Activated T-cell treated with anti-CD3 and anti-CD28 coated beads, Interleukin-2, amount 50 U/mL, for 24 hours (primary cell): ENCODE data around the gene ADGRA1.
"Not testable (repeated sequence)": the region's sequence is repeated elsewhere in the genome, so short reads cannot be mapped to it uniquely, and the experiment has no call there.

Experiments
- DNase-seq: peaks from one replicate; pipeline ENCODE4 v3.0.0-alpha.2; 2020
- H3K27ac Mint-ChIP-seq: 2 replicates; pipeline ENCODE4 v1.8.0; 2020; ENCODE audit warnings: mild to moderate bottlenecking, mixed read lengths
- H3K27me3 Mint-ChIP-seq: 2 replicates; pipeline ENCODE4 v1.8.0; 2020; ENCODE audit warnings: mixed read lengths
- H3K36me3 Mint-ChIP-seq: 2 replicates; pipeline ENCODE4 v1.8.0; 2020; ENCODE audit warnings: low read depth, mixed read lengths
- H3K4me1 Mint-ChIP-seq: 2 replicates; pipeline ENCODE4 v1.8.0; 2020; ENCODE audit warnings: low read depth, mixed read lengths
- H3K4me3 Mint-ChIP-seq: 2 replicates; pipeline ENCODE4 v1.8.0; 2020; ENCODE audit warnings: mild to moderate bottlenecking, moderate library complexity, mixed read lengths
- H3K9me3 Mint-ChIP-seq: 2 replicates; pipeline ENCODE4 v1.8.0; 2020; ENCODE audit warnings: mixed read lengths

The ADGRA1 gene

DNA sequence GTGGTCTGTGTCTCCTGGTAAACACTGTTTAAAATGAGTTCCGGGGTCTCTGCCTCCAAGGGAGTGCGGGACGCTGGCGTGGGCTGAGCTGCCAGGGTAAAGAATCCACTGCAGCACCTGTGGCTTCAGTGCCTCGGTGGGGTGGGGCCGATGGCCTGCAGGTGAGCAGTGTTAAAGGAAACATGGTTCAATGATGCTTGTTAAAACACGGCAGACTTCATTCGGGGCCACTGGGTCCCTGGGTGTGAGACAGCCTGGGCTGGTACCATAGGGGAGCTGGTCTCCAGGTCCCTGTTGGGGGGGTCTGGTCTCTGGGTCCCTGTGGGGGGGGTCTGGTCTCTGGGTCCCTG, 47.4 kb downstream of the ADGRA1 start:
- Mint-ChIP-seq H3K9me3 (no peaks in the 10 kb centered on the region), H3K4me1 (no peaks in the 10 kb centered on the region), H3K4me3 (no peak overlapping the region), H3K27me3 (no peaks in the 10 kb centered on the region), H3K36me3 (no peaks in the 10 kb centered on the region), H3K27ac (no peak overlapping the region)
- no peak for DNase-seq

DNA sequence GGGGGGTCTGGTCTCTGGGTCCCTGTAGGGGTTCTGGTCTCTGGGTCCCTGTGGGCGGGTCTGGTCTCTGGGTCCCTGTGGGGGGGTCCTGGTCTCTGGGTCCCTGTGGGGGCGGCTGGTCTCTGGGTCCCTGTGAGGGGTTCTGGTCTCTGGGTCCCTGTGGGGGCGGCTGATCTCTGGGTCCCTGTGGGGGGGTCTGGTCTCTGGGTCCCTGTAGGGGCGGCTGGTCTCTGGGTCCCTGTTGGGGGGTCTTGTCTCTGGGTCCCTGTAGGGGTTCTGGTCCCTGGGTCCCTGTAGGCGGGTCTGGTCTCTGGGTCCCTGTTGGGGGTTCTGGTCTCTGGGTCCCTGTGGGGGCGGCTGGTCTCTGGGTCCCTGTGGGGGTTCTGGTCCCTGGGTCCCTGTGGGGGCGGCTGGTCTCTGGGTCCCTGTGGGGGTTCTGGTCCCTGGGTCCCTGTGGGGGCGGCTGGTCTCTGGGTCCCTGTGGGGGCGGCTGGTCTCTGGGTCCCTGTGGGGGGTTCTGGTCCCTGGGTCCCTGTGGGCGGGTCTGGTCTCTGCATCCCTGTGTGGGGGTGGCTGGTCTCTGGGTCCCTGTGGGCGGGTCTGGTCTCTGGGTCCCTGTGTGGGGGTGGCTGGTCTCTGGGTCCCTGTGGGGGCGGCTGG, 49.9 kb downstream of the ADGRA1 start:
- not testable (repeated sequence) for H3K36me3 Mint-ChIP-seq, DNase-seq, H3K27me3 Mint-ChIP-seq, H3K27ac Mint-ChIP-seq, H3K4me3 Mint-ChIP-seq, H3K4me1 Mint-ChIP-seq, H3K9me3 Mint-ChIP-seq

DNA sequence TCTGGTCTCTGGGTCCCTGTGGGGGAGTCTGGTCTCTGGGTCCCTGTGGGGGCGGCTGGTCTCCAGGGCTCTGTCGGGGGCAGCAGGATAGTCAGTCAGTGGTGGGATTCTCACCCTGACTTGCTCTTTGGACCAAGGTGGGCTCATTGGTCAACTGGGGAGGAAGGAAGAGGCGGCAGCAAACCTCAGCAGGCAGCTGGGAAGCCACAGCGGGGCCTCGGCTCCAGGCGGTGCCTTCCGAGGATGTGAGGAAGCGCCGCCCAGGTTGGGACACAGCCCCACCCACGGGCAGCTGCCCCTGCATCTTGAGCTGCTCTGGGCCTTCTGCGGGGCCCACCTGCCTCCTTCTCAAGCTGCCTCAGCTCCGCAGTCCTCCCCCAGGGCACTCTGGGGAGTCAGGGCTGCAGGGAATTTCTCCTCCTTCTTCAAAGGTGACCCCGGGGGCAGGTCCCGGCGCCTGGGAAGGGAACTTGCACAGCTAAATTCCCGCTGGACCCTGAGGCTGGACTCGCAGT, 51.9 kb downstream of the ADGRA1 start:
- H3K27me3 Mint-ChIP-seq: peaks cover 11% of the 10 kb centered on the region
- no peak overlapping the region for H3K4me3 Mint-ChIP-seq
- no peak overlapping the region for H3K27ac Mint-ChIP-seq
- DNase-seq: peak; percentile 19
- H3K4me1 Mint-ChIP-seq: peaks cover 7% of the 10 kb centered on the region
- H3K36me3 Mint-ChIP-seq: no peaks in the 10 kb centered on the region
- H3K9me3 Mint-ChIP-seq: no peaks in the 10 kb centered on the region

DNA sequence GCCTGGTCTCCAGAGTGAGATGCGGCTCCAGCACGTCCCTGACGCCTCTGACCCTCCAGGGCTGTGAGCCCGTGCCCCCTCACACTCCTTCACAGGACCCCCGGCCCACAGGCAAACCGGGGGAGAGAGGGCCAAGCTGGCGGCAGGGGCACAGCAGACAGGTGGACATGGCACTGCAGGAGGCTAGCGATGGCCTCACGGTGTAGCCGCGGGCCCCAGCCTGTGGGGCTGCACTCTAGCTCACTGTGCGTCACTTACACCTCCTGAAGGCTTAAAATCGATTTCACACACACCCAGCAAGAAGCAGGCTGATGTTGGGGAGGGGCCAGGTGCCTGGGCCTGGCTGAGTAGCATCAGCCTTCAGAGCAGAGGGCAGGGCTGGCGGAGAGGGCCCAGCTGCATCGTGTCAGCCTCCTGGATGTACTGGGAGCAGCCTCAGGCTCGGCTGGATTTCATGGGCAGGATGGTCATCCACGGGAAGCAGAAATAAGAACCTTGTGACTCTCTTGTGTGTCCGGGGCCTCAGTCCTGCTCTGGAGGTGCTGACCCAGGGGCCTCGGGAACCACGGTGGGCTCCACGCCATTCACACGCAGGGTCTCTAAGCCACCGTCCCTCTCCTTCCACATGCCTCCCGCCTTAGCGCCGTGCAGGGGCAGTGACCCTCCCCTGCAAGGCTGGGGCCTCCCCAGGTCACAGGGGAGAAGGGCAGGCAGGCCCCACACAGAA, 52.9 kb downstream of the ADGRA1 start:
- Mint-ChIP-seq H3K27me3 (peaks cover 20% of the 10 kb centered on the region), H3K4me3 (no peak overlapping the region), H3K4me1 (peaks cover 7% of the 10 kb centered on the region), H3K27ac (no peak overlapping the region), H3K36me3 (no peaks in the 10 kb centered on the region), H3K9me3 (no peaks in the 10 kb centered on the region)
- DNase-seq: peak; percentile 18

DNA sequence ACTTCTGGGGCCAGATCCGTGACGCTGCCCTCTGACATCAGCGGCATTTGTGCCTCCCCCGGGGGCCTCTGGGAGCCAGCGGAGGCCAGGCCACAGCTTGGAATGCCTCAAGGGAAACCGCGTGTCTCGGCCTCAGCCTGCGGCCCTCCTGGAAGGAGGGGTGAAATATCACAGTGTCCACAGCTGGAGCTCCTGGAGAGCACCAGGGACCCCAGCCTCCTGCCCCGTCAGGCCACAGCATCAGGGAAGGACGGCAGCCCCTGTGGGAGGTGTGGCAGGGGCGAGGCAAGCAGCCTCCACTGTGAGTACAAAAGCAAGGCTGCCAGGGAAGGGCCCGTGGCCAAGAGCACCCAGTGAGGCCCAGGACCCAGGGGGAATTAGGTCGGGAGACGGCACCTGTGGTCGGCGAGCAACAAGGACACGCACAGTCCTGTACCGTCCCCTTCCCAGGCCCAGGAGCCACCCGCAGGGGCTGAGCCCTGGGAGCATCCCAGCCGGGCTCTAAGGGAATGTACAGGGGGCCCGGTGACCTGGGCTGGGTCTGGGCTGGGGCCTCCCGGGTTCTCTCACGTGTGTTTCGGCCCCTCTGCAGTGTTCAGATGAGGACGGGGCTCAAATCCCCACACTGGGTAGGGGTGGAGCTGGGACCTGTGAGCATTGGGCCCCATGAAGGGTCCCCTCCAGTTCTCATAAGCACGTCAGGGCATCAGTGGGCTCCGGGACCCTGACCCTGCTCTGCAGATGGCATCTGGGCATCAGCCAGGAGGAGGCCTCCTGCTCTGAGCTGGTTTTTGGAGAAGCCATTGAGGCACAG, 53.6 kb downstream of the ADGRA1 start:
- peak; percentile 23 for DNase-seq
- no peaks in the 10 kb centered on the region for H3K36me3 Mint-ChIP-seq
- no peak overlapping the region for H3K4me3 Mint-ChIP-seq
- H3K4me1 Mint-ChIP-seq: peaks cover 7% of the 10 kb centered on the region
- peaks cover 24% of the 10 kb centered on the region for H3K27me3 Mint-ChIP-seq
- H3K9me3 Mint-ChIP-seq: no peaks in the 10 kb centered on the region
- no peak overlapping the region for H3K27ac Mint-ChIP-seq

DNA sequence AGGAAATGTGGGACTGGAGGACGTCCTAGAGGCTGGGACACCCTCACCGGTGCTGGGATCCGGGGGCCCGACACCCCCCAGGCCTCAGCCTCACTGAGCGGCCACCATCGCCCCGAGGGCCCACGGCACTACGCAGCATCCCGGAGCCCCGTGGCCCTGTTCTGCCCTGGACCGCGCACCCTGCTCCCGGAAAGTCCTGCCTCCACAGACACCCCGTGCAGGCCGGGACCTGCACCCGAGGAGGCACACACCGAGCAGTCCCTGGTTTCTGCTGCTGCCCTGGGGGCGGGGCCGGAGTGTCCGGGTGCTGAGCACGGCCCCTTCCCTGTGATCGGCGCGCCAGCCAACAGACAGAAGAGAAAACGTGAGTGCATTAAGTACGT, 54.2 kb downstream of the ADGRA1 start:
- Mint-ChIP-seq H3K4me3 (no peak overlapping the region), H3K27me3 (peaks cover 30% of the 10 kb centered on the region), H3K4me1 (peaks cover 7% of the 10 kb centered on the region)

DNA sequence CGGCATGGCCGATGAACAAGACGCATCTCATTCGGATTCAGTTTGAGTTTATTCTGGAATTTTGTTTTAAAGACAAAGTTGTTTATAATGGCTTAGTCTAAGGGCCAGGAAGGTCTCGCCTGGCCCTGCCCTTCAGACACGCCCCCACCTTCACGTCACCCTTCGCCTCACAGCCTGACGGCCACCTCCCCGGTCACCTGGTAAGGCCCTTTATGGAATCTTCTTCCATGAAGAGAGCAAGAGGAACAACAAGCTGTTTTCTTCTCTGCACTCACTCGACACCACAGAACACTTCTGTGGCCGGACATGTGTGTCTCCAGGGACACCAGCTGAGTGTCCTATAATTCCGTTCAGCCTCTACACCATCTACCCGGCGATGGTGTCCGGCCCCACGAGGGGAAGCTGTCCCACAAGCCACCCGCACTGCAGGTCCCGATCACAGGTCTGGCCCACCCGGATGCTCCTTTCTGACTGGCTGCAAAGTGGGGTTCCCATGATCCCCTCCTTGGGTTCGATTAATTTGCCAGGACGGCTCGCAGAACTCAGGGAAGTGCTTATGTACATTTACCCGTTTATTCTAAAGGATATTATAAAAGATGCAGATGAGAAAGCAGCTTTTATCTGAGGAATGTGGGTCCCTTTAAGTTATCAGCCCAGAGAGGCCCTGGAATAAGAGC, 54.9 kb downstream of the ADGRA1 start:
- Mint-ChIP-seq H3K36me3 (no peaks in the 10 kb centered on the region), H3K9me3 (peaks cover 8% of the 10 kb centered on the region), H3K27ac (no peak overlapping the region), H3K27me3 (peaks cover 37% of the 10 kb centered on the region), H3K4me3 (no peak overlapping the region), H3K4me1 (peaks cover 7% of the 10 kb centered on the region)
- DNase-seq: no peak

More for the DNA sequence above, 54.2 kb downstream of the ADGRA1 start:
- H3K27ac Mint-ChIP-seq: no peak overlapping the region
- H3K36me3 Mint-ChIP-seq: no peaks in the 10 kb centered on the region
- no peak for DNase-seq
- H3K9me3 Mint-ChIP-seq: peaks cover 1% of the 10 kb centered on the region

DNA sequence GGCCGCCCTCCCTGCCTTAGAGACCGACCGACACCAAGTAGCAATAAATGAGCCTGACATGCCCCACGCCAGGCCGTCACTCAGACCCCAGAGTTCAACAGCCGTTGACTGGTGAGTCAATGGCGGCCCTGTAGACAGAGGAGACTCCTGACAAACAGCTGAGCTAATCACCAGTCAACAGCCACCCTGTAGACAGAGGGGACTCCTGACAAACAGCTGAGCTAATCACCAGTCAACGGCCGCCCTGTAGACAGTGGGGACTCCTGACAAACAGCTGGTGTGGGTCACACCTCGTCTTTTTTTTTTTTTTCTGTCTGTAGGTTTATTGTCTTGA, 55.4 kb downstream of the ADGRA1 start:
- H3K27ac Mint-ChIP-seq: no peak overlapping the region
- H3K36me3 Mint-ChIP-seq: no peaks in the 10 kb centered on the region
- peak; percentile 23 for DNase-seq
- peaks cover 8% of the 10 kb centered on the region for H3K9me3 Mint-ChIP-seq
- no peak overlapping the region for H3K4me3 Mint-ChIP-seq
- peaks cover 42% of the 10 kb centered on the region for H3K27me3 Mint-ChIP-seq
- peaks cover 7% of the 10 kb centered on the region for H3K4me1 Mint-ChIP-seq

DNA sequence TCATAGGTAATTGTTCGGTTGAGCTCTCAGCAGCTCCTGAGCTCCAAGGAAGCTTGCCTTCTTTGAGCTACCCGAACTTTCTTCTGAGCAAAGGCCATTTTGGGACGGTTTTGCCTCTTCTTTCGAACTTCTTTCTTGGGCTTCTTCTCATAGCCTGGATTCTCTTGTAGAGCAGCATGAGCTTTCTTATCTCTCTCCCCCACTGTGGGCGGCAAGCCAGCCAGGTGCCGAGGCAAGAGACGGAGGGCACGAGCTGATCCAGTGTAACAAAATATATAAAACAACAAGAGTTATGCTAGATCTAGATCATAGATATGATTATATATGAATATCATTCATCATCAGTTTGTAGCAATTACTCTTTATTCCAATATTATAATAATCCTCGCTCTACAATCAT, 55.8 kb downstream of the ADGRA1 start:
- Mint-ChIP-seq H3K4me1 (peaks cover 7% of the 10 kb centered on the region), H3K36me3 (no peaks in the 10 kb centered on the region), H3K27me3 (peaks cover 45% of the 10 kb centered on the region), H3K9me3 (peaks cover 8% of the 10 kb centered on the region), H3K27ac (no peak overlapping the region), H3K4me3 (no peak overlapping the region)
- no peak for DNase-seq

DNA sequence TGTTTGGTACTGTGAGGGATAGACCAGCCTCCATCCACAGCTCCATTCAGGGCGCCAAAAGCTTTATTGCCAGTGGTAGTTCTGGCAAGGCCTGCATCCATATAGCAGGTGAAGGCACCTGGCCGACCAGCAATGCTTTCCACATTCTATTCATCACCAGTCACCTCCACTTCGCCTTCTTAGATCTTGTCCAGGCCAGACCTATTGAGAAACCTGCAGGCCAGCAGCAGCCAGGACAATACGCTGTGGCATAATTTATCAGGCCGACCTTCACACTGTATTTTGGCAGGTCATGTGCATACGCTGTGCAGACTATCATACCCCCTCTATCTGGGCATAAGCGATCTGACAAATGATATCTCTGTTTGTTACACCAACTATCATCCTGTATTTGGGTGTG, 57.0 kb downstream of the ADGRA1 start:
- no peaks in the 10 kb centered on the region for H3K36me3 Mint-ChIP-seq
- no peak overlapping the region for H3K4me3 Mint-ChIP-seq
- peaks cover 7% of the 10 kb centered on the region for H3K4me1 Mint-ChIP-seq
- H3K27me3 Mint-ChIP-seq: peaks cover 57% of the 10 kb centered on the region
- H3K27ac Mint-ChIP-seq: no peak overlapping the region
- no peak for DNase-seq
- peaks cover 8% of the 10 kb centered on the region for H3K9me3 Mint-ChIP-seq

DNA sequence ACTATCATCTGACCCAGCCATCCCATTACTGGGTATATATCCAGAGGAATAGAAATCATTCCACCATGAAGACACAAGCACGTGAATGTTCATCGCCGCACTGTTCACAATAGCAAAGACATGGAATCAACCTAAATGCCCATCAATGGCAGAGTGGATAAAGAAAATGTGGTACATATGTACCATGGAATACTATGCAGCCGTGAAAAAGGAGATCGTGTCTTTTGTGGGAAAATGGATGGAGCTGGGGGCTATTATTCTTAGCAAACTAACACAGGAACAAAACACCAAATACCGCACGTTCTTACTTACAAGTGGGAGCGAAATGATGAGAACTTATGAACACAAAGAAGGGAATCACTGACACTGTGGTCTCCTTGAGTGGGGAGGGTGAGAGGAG, 62.5 kb downstream of the ADGRA1 start:
- H3K4me1 Mint-ChIP-seq: no peaks in the 10 kb centered on the region
- H3K27ac Mint-ChIP-seq: no peak overlapping the region
- peaks cover 56% of the 10 kb centered on the region for H3K27me3 Mint-ChIP-seq
- no peak overlapping the region for H3K4me3 Mint-ChIP-seq
- H3K9me3 Mint-ChIP-seq: peaks cover 8% of the 10 kb centered on the region
- no peak for DNase-seq
- no peaks in the 10 kb centered on the region for H3K36me3 Mint-ChIP-seq

DNA sequence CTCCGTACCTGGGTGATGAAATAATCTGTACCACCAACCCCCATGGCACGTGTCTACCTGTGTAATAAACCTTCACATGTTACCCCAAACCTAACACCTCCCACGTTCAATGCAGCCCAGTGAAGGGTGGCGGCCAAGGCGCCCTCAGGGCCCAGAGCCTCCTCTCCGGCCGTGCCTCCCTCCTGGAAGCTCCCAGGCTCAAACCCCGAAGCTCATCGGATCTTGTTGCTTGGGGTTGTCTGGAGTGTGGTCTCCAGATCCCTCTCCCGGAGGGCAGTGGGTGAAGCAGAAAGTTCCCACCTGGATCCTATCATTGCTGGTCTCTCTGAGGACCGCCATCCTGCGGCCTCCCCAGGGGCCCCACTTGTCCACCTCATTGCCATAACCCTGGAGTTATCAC, 62.9 kb downstream of the ADGRA1 start:
- no peaks in the 10 kb centered on the region for H3K4me1 Mint-ChIP-seq
- peaks cover 51% of the 10 kb centered on the region for H3K27me3 Mint-ChIP-seq
- H3K4me3 Mint-ChIP-seq: no peak overlapping the region
- H3K36me3 Mint-ChIP-seq: no peaks in the 10 kb centered on the region
- H3K9me3 Mint-ChIP-seq: peaks cover 8% of the 10 kb centered on the region
- H3K27ac Mint-ChIP-seq: no peak overlapping the region
- DNase-seq: no peak

DNA sequence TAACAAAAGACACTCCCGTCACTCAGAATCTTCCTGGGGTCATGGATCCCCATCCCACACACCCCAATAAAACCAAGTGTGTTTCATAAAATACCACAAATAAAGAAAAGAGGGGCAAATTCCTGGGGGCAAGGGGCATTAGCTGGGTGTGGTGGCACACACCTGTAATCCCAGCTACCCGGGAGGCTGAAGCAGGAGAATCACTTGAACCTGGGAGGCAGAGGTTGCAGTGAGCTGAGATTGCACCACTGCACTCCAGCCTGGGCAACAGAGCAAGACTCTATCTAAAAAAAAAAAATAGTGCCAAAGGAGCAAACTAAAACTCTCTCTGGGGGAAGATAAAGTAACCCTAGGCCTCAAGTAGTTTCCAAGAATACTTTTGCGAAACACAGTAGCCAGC, 63.3 kb downstream of the ADGRA1 start:
- H3K4me1 Mint-ChIP-seq, H3K27ac Mint-ChIP-seq, H3K9me3 Mint-ChIP-seq, H3K36me3 Mint-ChIP-seq, H3K4me3 Mint-ChIP-seq, DNase-seq: not testable (repeated sequence)
- peaks cover 51% of the 10 kb centered on the region for H3K27me3 Mint-ChIP-seq

DNA sequence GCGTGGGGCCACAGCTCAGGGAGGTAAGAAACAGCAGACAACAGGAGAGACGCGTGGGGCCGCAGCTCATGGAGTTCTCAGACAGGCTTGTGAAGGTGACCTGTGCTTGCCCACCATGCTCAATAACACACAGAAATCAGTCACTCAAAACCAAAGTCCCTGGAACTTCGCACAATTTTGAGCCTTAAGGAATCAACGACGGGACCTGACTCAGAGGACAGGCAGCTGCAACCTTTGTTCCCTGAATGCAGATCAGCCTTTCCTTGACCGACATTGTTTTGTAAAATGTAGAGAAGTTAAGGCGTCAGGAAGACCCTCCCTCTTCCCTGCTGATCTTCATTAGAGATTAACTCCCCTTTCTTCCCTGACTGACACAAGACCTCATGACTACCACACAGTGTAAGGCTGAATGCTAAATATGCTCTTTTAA, 63.8 kb downstream of the ADGRA1 start:
- Mint-ChIP-seq H3K27me3 (peaks cover 46% of the 10 kb centered on the region), H3K4me3 (no peak overlapping the region), H3K4me1 (no peaks in the 10 kb centered on the region), H3K27ac (no peak overlapping the region), H3K36me3 (no peaks in the 10 kb centered on the region), H3K9me3 (peaks cover 8% of the 10 kb centered on the region)
- DNase-seq: no peak
